Osteocyte (in vitro differentiated cells): ENCODE measurements around the gene SKP2. TPM values are rescaled to one million over a fixed set of nuclear protein-coding genes. Genes with fewer than 3 reads are reported as not detected.

ENCODE experiments used
- DNase-seq: peaks from one replicate; pipeline ENCODE4 v3.0.0; 2021; ENCODE audit warnings: mixed read lengths; ENCODE audit not compliant: unreplicated experiment; ENCODE audit errors: extremely low spot score
- H3K27ac Mint-ChIP-seq: one replicate; pipeline ENCODE4 v1.8.0; 2021; ENCODE audit warnings: mild to moderate bottlenecking, mixed read lengths; ENCODE audit not compliant: unreplicated experiment
- H3K27me3 Mint-ChIP-seq: one replicate; pipeline ENCODE4 v1.8.0; 2021; ENCODE audit warnings: mixed read lengths; ENCODE audit not compliant: unreplicated experiment
- H3K36me3 Mint-ChIP-seq: one replicate; pipeline ENCODE4 v1.8.0; 2021; ENCODE audit warnings: mixed read lengths; ENCODE audit not compliant: unreplicated experiment
- H3K4me1 Mint-ChIP-seq: one replicate; pipeline ENCODE4 v1.8.0; 2021; ENCODE audit warnings: mixed read lengths; ENCODE audit not compliant: unreplicated experiment
- H3K4me3 Mint-ChIP-seq: one replicate; pipeline ENCODE4 v1.8.0; 2021; ENCODE audit warnings: mild to moderate bottlenecking, moderate library complexity, mixed read lengths; ENCODE audit not compliant: unreplicated experiment
- H3K9me3 Mint-ChIP-seq: one replicate; pipeline ENCODE4 v1.8.0; 2021; ENCODE audit warnings: mixed read lengths; ENCODE audit not compliant: unreplicated experiment
- total RNA-seq: library from RNA; stranded (reverse); gene quantifications from 2 replicates; pipeline ENCODE4 v1.2.1, GENCODE V29; 2021
- TF ChIP-seq, protein P1 (sequence below): fragments of 200-600 bp; sonication (generic); IDR thresholded peaks from 2 replicates; pipeline ENCODE4 v1.5.0; 2021; ENCODE audit warnings: antibody characterized with exemption, mild to moderate bottlenecking, moderate library complexity

SKP2 gene
- total RNA-seq, 1 donor from 2014 or later: 28.4 TPM

DNA sequence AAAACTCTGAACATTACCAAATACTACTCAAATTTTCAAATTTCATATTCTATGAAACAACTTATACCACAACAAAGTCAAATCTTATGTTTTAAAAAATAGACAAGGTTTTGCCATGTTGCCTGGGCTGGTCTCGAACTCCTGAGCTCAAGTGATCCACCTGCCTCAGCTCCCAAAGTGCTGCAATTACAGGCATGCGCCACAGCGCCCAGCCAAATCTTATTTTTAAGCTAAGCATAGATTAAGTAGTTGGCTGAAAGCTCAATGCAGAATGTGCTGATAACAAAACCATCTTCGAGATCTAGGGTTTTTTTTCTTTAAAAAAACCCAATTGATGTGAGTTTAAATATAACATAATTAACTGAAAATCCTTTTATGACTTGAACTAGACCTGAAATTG, 6.6 kb upstream of the SKP2 start:
- H3K4me1 Mint-ChIP-seq: peaks cover 2% of the 10 kb centered on the region
- H3K4me3 Mint-ChIP-seq: no peak overlapping the region
- H3K27ac Mint-ChIP-seq: no peak overlapping the region
- H3K27me3 Mint-ChIP-seq: no peaks in the 10 kb centered on the region
- TF ChIP-seq, protein P1, sequence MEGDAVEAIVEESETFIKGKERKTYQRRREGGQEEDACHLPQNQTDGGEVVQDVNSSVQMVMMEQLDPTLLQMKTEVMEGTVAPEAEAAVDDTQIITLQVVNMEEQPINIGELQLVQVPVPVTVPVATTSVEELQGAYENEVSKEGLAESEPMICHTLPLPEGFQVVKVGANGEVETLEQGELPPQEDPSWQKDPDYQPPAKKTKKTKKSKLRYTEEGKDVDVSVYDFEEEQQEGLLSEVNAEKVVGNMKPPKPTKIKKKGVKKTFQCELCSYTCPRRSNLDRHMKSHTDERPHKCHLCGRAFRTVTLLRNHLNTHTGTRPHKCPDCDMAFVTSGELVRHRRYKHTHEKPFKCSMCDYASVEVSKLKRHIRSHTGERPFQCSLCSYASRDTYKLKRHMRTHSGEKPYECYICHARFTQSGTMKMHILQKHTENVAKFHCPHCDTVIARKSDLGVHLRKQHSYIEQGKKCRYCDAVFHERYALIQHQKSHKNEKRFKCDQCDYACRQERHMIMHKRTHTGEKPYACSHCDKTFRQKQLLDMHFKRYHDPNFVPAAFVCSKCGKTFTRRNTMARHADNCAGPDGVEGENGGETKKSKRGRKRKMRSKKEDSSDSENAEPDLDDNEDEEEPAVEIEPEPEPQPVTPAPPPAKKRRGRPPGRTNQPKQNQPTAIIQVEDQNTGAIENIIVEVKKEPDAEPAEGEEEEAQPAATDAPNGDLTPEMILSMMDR: no peak
- DNase-seq: no peak
- H3K36me3 Mint-ChIP-seq: peaks cover 9% of the 10 kb centered on the region
- no peaks in the 10 kb centered on the region for H3K9me3 Mint-ChIP-seq

DNA sequence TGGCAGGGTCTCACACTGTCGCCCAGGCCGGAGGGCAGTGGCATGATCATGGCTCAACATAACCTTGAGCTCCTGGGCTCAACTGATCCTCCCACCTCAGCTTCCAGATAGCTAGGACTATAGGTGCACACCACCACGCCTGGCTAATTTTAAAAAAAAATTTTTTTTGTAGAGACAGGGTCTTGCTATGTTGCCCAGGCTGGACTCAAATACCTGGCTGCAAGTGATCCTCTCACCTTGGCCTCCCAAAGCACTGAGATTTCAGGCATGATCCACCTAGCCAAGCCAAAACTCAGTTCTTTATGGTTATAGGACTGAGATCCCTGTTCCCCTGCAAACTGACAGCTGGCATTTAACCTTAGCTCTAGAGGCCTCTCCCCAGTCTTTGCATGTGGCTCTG, 5.5 kb upstream of the SKP2 start:
- TF ChIP-seq, protein P1: no peak
- no peak overlapping the region for H3K4me3 Mint-ChIP-seq
- H3K36me3 Mint-ChIP-seq: peaks cover 3% of the 10 kb centered on the region
- H3K27ac Mint-ChIP-seq: no peak overlapping the region
- no peaks in the 10 kb centered on the region for H3K27me3 Mint-ChIP-seq
- no peaks in the 10 kb centered on the region for H3K9me3 Mint-ChIP-seq
- H3K4me1 Mint-ChIP-seq: peaks cover 9% of the 10 kb centered on the region
- DNase-seq: no peak

DNA sequence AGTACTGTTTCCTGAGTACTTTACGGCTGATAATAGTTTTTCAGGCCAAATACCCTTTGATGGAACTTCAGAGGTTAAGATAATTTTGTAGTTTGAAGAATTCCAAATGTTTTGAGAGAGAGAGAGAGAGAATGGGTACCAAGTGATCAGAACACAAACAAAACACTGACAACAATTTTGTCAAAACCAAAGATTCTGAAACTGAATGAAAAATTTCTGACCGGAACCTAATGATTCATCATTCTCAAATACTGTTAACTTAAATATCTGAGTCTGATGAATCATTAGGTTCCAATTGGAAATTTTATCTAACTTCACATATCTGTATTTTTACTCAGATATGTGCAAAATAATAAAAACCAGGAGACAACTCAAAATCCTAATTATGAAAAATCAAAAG, 4.2 kb upstream of the SKP2 start:
- Mint-ChIP-seq H3K36me3 (peaks cover 3% of the 10 kb centered on the region), H3K4me3 (no peak overlapping the region), H3K9me3 (no peaks in the 10 kb centered on the region), H3K27ac (no peak overlapping the region), H3K27me3 (no peaks in the 10 kb centered on the region), H3K4me1 (peaks cover 11% of the 10 kb centered on the region)
- TF ChIP-seq, protein P1: no peak
- DNase-seq: no peak

DNA sequence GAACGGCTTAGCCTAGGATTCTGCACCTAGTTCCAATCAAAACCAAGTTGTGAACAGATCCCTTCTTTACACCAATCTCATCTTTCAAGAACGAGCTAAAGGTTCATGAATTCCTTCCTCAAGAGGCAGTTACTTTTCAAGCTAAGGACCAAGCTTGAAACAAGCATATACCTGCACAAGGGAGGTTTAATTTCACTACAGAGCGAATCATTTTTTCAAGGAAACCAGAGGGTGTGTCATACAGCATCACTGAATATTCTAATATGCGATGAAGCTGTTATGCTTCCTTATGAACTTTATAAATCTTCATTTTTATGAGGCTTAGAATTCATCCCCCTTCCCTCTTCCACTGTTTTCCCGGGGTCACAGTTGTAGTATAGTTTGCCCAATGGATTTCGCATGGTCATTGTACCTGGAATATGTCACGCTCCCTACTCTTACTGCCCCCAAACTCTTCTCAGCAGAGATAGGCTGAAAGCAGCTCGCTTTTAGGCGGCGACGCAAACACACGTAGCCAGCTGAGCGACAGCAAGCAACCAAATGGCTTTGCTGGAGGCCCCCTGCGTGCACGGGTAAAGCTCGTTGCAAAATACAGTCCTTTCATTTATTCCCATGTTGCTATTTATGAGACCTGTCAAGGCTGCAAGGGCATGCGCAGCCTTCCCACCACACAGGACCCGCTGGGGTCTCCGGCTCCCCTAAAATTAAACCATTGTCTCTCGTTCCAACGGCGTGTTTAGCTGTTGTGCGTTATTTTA, 1.1 kb upstream of the SKP2 start:
- peaks cover 12% of the 10 kb centered on the region for H3K36me3 Mint-ChIP-seq
- no peaks in the 10 kb centered on the region for H3K27me3 Mint-ChIP-seq
- no peaks in the 10 kb centered on the region for H3K9me3 Mint-ChIP-seq
- peak overlapping the region; percentile 93 for H3K4me3 Mint-ChIP-seq
- TF ChIP-seq, protein P1: no peak
- peaks cover 34% of the 10 kb centered on the region for H3K4me1 Mint-ChIP-seq
- DNase-seq: no peak
- H3K27ac Mint-ChIP-seq: peak overlapping the region; percentile 77

DNA sequence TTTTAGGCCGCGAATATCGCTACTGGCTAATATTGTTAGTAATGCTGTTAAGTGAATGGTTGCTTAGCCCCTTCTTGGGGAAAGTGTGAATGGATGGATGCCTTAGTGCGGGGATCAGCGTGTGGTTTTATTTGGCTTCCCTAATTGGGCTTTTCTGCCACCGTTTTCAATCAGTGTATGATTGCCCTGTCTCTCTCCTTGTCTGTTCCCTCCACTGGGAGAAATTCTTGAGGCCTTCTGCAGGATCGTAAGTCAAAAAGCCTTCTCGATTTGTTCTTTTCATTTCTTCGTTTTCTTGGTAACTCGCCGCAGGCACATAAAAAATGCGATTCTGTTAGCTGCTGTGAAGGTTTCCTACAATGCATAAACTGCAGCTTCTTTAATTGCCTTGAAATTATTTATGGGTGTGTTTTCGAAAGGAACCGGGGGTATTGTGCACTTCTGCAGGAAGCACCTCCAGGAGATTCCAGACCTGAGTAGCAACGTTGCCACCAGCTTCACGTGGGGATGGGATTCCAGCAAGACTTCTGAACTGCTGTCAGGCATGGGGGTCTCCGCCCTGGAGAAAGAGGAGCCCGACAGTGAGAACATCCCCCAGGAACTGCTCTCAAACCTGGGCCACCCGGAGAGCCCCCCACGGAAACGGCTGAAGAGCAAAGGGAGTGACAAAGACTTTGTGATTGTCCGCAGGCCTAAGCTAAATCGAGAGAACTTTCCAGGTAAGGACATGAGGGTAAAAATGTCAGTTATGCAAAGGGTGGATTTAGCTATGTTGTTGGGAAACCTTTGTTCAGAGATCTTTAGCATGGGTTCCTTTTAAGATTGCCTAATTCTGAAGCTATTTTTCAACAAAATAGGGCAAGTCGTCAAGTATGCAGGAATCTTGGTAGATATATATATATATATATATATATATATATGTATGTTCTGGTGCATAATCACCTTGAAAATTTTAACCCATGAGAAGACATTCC, 700 bp downstream of the SKP2 start:
- Mint-ChIP-seq H3K27me3 (no peaks in the 10 kb centered on the region), H3K27ac (peak overlapping the region; percentile 79), H3K9me3 (no peaks in the 10 kb centered on the region), H3K4me1 (peaks cover 51% of the 10 kb centered on the region), H3K36me3 (peaks cover 12% of the 10 kb centered on the region), H3K4me3 (peak overlapping the region; percentile 93)
- DNase-seq: no peak
- TF ChIP-seq, protein P1: no peak
